ENCODE data around the gene GLI1. TPM values are rescaled to one million over a fixed set of nuclear protein-coding genes. Genes with fewer than 3 reads are reported as not detected.

Gene GLI1
- total and polyA plus RNA-seq, 2 donors (not counting 1 experiment from before 2014, with no cell fraction given): 0.40 to 2.0 TPM

DNA sequence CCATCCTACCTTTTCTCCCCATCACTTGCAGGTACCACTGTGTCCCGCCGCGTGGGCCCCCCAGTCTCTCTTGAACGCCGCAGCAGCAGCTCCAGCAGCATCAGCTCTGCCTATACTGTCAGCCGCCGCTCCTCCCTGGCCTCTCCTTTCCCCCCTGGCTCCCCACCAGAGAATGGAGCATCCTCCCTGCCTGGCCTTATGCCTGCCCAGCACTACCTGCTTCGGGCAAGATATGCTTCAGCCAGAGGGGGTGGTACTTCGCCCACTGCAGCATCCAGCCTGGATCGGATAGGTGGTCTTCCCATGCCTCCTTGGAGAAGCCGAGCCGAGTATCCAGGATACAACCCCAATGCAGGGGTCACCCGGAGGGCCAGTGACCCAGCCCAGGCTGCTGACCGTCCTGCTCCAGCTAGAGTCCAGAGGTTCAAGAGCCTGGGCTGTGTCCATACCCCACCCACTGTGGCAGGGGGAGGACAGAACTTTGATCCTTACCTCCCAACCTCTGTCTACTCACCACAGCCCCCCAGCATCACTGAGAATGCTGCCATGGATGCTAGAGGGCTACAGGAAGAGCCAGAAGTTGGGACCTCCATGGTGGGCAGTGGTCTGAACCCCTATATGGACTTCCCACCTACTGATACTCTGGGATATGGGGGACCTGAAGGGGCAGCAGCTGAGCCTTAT is 10.8 kb downstream of the GLI1 start:
- H3K27me3 ChIP-seq (ENCODE audit: control insufficient read depth, insufficient read depth, low read length): peaks cover 47% of the 10 kb centered on the region
- TF ChIP-seq CTCF (conservative IDR thresholded peaks at IDR 0.05 in 1 of 2, IDR thresholded peaks at IDR 0.05 in 1 of 2; ENCODE audit: low read depth in 1 of 2, low read length in 2 of 2): no peak
- no peak for TF ChIP-seq EZH2 (IDR thresholded peaks at IDR 0.05; ENCODE audit: low read length, missing control alignments)
- H3K9me3 ChIP-seq (ENCODE audit: control insufficient read depth, insufficient read depth, low read depth, low read length): no peaks in the 10 kb centered on the region
- DNase-seq (ENCODE audit: low read depth in 2 of 2): no peak
- H3K9ac ChIP-seq (ENCODE audit: insufficient read depth, low read length): no peak overlapping the region
- no peak overlapping the region for H3K4me3 ChIP-seq (replicated peaks in 1 of 4; ENCODE audit: control extremely low read depth in 1 of 4, insufficient read depth in 1 of 4, low read depth in 3 of 4, low read length in 4 of 4)
- no peak overlapping the region for H3K4me2 ChIP-seq (ENCODE audit: extremely low read depth, insufficient read depth, low read length)
- H2AFZ ChIP-seq (ENCODE audit: low read length): no peak overlapping the region
- H4K20me1 ChIP-seq (ENCODE audit: control insufficient read depth, extremely low read depth, insufficient read depth, low read length): no peaks in the 10 kb centered on the region
- H3K27ac ChIP-seq (ENCODE audit: insufficient read depth, low read length): no peak overlapping the region
- H3K36me3 ChIP-seq (ENCODE audit: control insufficient read depth, insufficient read depth, low read length): no peaks in the 10 kb centered on the region
- H3K4me1 ChIP-seq (ENCODE audit: control insufficient read depth, extremely low read depth, insufficient read depth, low read length): no peaks in the 10 kb centered on the region
- H3K79me2 ChIP-seq (ENCODE audit: control insufficient read depth, insufficient read depth, low read length): no peaks in the 10 kb centered on the region

DNA sequence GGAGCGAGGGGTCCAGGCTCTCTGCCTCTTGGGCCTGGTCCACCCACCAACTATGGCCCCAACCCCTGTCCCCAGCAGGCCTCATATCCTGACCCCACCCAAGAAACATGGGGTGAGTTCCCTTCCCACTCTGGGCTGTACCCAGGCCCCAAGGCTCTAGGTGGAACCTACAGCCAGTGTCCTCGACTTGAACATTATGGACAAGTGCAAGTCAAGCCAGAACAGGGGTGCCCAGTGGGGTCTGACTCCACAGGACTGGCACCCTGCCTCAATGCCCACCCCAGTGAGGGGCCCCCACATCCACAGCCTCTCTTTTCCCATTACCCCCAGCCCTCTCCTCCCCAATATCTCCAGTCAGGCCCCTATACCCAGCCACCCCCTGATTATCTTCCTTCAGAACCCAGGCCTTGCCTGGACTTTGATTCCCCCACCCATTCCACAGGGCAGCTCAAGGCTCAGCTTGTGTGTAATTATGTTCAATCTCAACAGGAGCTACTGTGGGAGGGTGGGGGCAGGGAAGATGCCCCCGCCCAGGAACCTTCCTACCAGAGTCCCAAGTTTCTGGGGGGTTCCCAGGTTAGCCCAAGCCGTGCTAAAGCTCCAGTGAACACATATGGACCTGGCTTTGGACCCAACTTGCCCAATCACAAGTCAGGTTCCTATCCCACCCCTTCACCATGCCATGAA is 11.5 kb downstream of the GLI1 start:
- Histone ChIP-seq H3K79me2 (ENCODE audit: control insufficient read depth, insufficient read depth, low read length) (no peaks in the 10 kb centered on the region), H3K27ac (ENCODE audit: insufficient read depth, low read length) (no peak overlapping the region), H3K9me3 (ENCODE audit: control insufficient read depth, insufficient read depth, low read depth, low read length) (no peaks in the 10 kb centered on the region), H3K4me1 (ENCODE audit: control insufficient read depth, extremely low read depth, insufficient read depth, low read length) (no peaks in the 10 kb centered on the region), H4K20me1 (ENCODE audit: control insufficient read depth, extremely low read depth, insufficient read depth, low read length) (no peaks in the 10 kb centered on the region), H3K4me2 (ENCODE audit: extremely low read depth, insufficient read depth, low read length) (no peak overlapping the region), H3K36me3 (ENCODE audit: control insufficient read depth, insufficient read depth, low read length) (no peaks in the 10 kb centered on the region), H2AFZ (ENCODE audit: low read length) (no peak overlapping the region), H3K9ac (ENCODE audit: insufficient read depth, low read length) (no peak overlapping the region), H3K27me3 (ENCODE audit: control insufficient read depth, insufficient read depth, low read length) (peaks cover 54% of the 10 kb centered on the region), H3K4me3 (replicated peaks in 1 of 4; ENCODE audit: control extremely low read depth in 1 of 4, insufficient read depth in 1 of 4, low read depth in 3 of 4, low read length in 4 of 4) (no peak overlapping the region)
- no peak for TF ChIP-seq CTCF (conservative IDR thresholded peaks at IDR 0.05 in 1 of 2, IDR thresholded peaks at IDR 0.05 in 1 of 2; ENCODE audit: low read depth in 1 of 2, low read length in 2 of 2)
- no peak for TF ChIP-seq EZH2 (IDR thresholded peaks at IDR 0.05; ENCODE audit: low read length, missing control alignments)
- no peak for DNase-seq (ENCODE audit: low read depth in 2 of 2)

DNA sequence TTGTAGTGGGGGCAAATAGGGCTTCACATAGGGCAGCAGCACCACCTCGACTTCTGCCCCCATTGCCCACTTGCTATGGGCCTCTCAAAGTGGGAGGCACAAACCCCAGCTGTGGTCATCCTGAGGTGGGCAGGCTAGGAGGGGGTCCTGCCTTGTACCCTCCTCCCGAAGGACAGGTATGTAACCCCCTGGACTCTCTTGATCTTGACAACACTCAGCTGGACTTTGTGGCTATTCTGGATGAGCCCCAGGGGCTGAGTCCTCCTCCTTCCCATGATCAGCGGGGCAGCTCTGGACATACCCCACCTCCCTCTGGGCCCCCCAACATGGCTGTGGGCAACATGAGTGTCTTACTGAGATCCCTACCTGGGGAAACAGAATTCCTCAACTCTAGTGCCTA is 12.1 kb downstream of the GLI1 start:
- H3K27me3 ChIP-seq (ENCODE audit: control insufficient read depth, insufficient read depth, low read length): peaks cover 59% of the 10 kb centered on the region
- no peak for DNase-seq (ENCODE audit: low read depth in 2 of 2)

More for the DNA sequence above, 12.1 kb downstream of the GLI1 start:
- H3K36me3 ChIP-seq (ENCODE audit: control insufficient read depth, insufficient read depth, low read length): no peaks in the 10 kb centered on the region
- no peak overlapping the region for H2AFZ ChIP-seq (ENCODE audit: low read length)
- no peak overlapping the region for H3K27ac ChIP-seq (ENCODE audit: insufficient read depth, low read length)
- no peaks in the 10 kb centered on the region for H3K79me2 ChIP-seq (ENCODE audit: control insufficient read depth, insufficient read depth, low read length)
- H3K4me3 ChIP-seq (replicated peaks in 1 of 4; ENCODE audit: control extremely low read depth in 1 of 4, insufficient read depth in 1 of 4, low read depth in 3 of 4, low read length in 4 of 4): no peak overlapping the region
- no peak for TF ChIP-seq EZH2 (IDR thresholded peaks at IDR 0.05; ENCODE audit: low read length, missing control alignments)
- H3K4me1 ChIP-seq (ENCODE audit: control insufficient read depth, extremely low read depth, insufficient read depth, low read length): no peaks in the 10 kb centered on the region
- no peaks in the 10 kb centered on the region for H4K20me1 ChIP-seq (ENCODE audit: control insufficient read depth, extremely low read depth, insufficient read depth, low read length)
- no peak overlapping the region for H3K4me2 ChIP-seq (ENCODE audit: extremely low read depth, insufficient read depth, low read length)
- no peaks in the 10 kb centered on the region for H3K9me3 ChIP-seq (ENCODE audit: control insufficient read depth, insufficient read depth, low read depth, low read length)
- H3K9ac ChIP-seq (ENCODE audit: insufficient read depth, low read length): no peak overlapping the region

All from fibroblast of lung (primary cell).